Ectodermal cell (in vitro differentiated cells): ENCODE data around the gene CEACAM7. TPM values are rescaled to one million over a fixed set of nuclear protein-coding genes. Genes with fewer than 3 reads are reported as not detected.

Source experiments
- H3K27ac ChIP-seq: 2 replicates; pipeline ENCODE4 v1.7.0; 2013; ENCODE audit warnings: mild to moderate bottlenecking, low read depth, low read length; ENCODE audit not compliant: insufficient read depth, poor library complexity, severe bottlenecking
- H3K27me3 ChIP-seq: 2 replicates; pipeline ENCODE4 v1.7.0; 2013; ENCODE audit warnings: mild to moderate bottlenecking, low read length; ENCODE audit not compliant: insufficient read depth, control insufficient read depth, poor library complexity, severe bottlenecking
- H3K36me3 ChIP-seq: one replicate; pipeline ENCODE4 v1.7.0; 2013; ENCODE audit warnings: low read length; ENCODE audit not compliant: control insufficient read depth, insufficient read depth
- H3K4me1 ChIP-seq: one replicate; pipeline ENCODE4 v1.7.0; 2013; ENCODE audit warnings: low read length; ENCODE audit not compliant: control insufficient read depth, insufficient read depth
- H3K4me3 ChIP-seq: 2 replicates; pipeline ENCODE4 v1.7.0; 2013; ENCODE audit warnings: low read depth, low read length, control low read depth; ENCODE audit not compliant: insufficient read depth
- H3K9me3 ChIP-seq: 2 replicates; pipeline ENCODE4 v1.7.0; 2013; ENCODE audit warnings: mild to moderate bottlenecking, low read length, moderate library complexity; ENCODE audit not compliant: control insufficient read depth
- WGBS, 2 experiments: methylation state at CpG; one replicate each; pipeline ENCODE4 v1.1.7; 2013; ENCODE audit warnings: missing lambda C conversion rate in 2 of 2; 5-methylcytosine and 5-hydroxymethylcytosine counted together
- polyA plus RNA-seq, 4 experiments: library from polyadenylated mRNA; stranded (reverse); fragments of 50-300 nt; gene quantifications; one replicate each; pipeline ENCODE4 v1.2.3, GENCODE V29; 2013

Gene CEACAM7
- polyA plus RNA-seq (2013, experiment 1 of 4), result 0.15 TPM
- not detected for polyA plus RNA-seq (2013, experiment 2 of 4)
- polyA plus RNA-seq (2013, experiment 3 of 4), result not detected
- 0.08 TPM for polyA plus RNA-seq (2013, experiment 4 of 4)

GRCh38 chr19:41688098-41688497 is at the start of gene CEACAM7:
Gene CEACAM7, minus strand, starts transcription at chr19:41688270. Its CDS starts 105 bp downstream, at chr19:41688165.
- 37 to 51% methylated on average over 1 of the region's 1 CpG for WGBS, 2 experiments
- Histone ChIP-seq H3K27ac (no peak within 1 kb of the TSS), H3K36me3 (no peaks in the 10 kb centered on the region), H3K4me1 (no peaks in the 10 kb centered on the region), H3K4me3 (no peak within 1 kb of the TSS), H3K9me3 (no peaks in the 10 kb centered on the region), H3K27me3 (peaks cover 5% of the 10 kb centered on the region)

DNA sequence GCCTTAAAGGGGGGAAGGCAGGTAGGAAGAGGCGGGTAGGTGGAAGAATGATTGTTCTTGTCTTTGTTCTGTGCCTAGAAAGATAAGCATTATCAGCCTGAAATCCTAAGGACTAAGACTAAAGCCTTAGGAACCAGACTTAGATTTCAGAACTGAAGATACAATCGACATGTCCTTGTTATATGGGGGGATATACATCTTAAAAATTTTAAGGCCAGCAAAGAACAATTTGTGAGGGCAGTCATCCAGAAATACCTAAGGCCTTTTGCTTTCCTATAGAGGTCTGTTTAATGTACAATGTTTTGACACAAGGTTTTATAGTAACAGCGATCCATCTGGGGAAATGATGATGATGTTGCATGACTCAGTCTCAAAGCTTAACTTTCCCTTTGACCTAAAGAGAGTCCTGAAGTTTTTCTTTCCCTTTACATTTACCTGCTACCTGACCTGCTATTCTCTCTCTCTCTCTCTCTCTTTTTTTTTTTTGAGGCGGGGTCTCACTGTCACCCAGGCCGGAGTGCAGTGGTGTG is 47.1 kb upstream of the CEACAM7 start:
- H3K9me3 ChIP-seq, result no peaks in the 10 kb centered on the region
- no peaks in the 10 kb centered on the region for H3K27me3 ChIP-seq
- no peak overlapping the region for H3K27ac ChIP-seq
- H3K4me1 ChIP-seq, result no peaks in the 10 kb centered on the region
- H3K4me3 ChIP-seq, result no peak overlapping the region
- whole genome bisulfite sequencing, 2 experiments, result 71 to 79% methylated on average over 5 of the region's 5 CpGs
- no peaks in the 10 kb centered on the region for H3K36me3 ChIP-seq

DNA sequence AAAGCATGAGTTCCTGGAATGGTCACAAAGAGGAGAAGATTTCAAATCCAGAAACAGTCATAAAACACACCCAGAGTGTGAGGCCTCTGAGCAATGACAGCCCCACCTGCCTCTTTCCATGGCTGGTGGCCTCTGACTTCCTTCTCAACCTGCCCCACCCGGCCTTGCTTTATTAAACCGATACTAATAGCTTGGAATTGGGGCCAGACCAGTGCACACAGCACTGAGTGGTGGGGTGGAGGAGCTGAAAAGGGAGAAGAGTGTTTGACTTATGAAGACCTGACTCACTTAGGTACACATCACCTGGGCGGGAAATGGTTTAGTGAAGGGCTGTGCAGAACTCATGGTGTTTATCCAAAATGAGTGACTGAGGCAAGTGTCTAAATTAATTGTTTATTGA is 46.5 kb upstream of the CEACAM7 start:
- no peak overlapping the region for H3K4me3 ChIP-seq
- no peaks in the 10 kb centered on the region for H3K4me1 ChIP-seq
- WGBS, 2 experiments, result 84 to 86% methylated on average over 3 of the region's 3 CpGs
- H3K27me3 ChIP-seq, result no peaks in the 10 kb centered on the region
- H3K9me3 ChIP-seq, result no peaks in the 10 kb centered on the region
- no peak overlapping the region for H3K27ac ChIP-seq
- no peaks in the 10 kb centered on the region for H3K36me3 ChIP-seq

GRCh38 chr19:41734156-41734555 is 46.1 kb upstream of the CEACAM7 start:
- Histone ChIP-seq H3K4me3 (no peak overlapping the region), H3K27ac (no peak overlapping the region), H3K9me3 (no peaks in the 10 kb centered on the region), H3K27me3 (no peaks in the 10 kb centered on the region), H3K36me3 (no peaks in the 10 kb centered on the region), H3K4me1 (no peaks in the 10 kb centered on the region)
- WGBS, 2 experiments, result 75 to 76% methylated on average over 4 of the region's 4 CpGs

- 42 to 49% methylated on average over 5 of the region's 5 CpGs for WGBS, 2 experiments
- H3K27ac ChIP-seq, result no peak overlapping the region
- H3K4me1 ChIP-seq, result no peaks in the 10 kb centered on the region
- H3K27me3 ChIP-seq, result no peaks in the 10 kb centered on the region
- H3K36me3 ChIP-seq, result no peaks in the 10 kb centered on the region
- no peaks in the 10 kb centered on the region for H3K9me3 ChIP-seq
- H3K4me3 ChIP-seq, result no peak overlapping the region
These were observed 38.4 kb upstream of the CEACAM7 start for GRCh38 chr19:41726493-41726892.

- Histone ChIP-seq H3K9me3 (no peaks in the 10 kb centered on the region), H3K4me3 (no peak overlapping the region), H3K4me1 (no peaks in the 10 kb centered on the region), H3K27ac (no peak overlapping the region), H3K27me3 (peaks cover 6% of the 10 kb centered on the region), H3K36me3 (no peaks in the 10 kb centered on the region)
- 86 to 90% methylated on average over 3 of the region's 3 CpGs for WGBS, 2 experiments
These were observed 32.0 kb upstream of the CEACAM7 start for GRCh38 chr19:41720103-41720502.

DNA sequence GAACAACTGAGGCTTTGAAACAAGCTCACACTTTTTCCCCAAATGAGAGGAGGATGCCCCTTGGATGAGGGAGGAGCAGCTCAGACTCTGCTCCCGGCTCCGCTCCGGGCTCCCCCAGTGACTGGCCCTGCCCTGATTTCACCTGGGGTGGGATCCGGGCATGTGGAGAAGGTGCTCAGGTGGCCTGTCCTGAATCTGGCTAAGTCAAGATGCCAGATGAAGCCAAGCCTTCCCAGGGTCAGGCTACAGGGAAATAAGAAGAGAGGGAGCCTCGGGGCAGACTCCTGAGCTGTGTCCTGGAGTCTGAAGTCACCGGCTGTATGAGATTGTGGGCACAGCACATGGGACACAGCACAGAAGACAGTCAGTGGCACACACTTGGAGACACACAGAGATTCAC is 30.7 kb upstream of the CEACAM7 start:
- WGBS, 2 experiments, result 84 to 86% methylated on average over 6 of the region's 6 CpGs
- Histone ChIP-seq H3K27ac (no peak overlapping the region), H3K9me3 (no peaks in the 10 kb centered on the region), H3K36me3 (no peaks in the 10 kb centered on the region), H3K4me3 (no peak overlapping the region), H3K27me3 (peaks cover 6% of the 10 kb centered on the region), H3K4me1 (no peaks in the 10 kb centered on the region)

DNA sequence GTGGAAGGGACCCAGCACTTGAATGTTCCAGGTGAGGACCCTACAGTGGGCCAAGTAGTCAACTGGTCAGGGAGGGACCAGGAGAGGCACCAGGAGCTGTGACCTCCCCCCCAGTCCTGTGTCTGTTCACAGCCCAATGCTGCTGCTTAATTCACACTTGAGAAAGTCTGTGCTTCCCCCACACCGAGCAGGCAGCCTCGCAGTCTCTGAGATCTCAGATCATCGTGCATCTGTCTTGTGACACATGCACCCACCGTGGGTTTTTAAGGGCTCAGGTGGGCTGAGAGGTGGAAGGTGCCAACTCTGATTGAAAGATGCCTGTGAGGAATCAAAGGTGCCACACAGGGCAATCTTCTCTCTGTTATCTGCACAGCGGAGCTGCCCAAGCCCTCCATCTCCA is 26.5 kb upstream of the CEACAM7 start:
- peaks cover 9% of the 10 kb centered on the region for H3K27me3 ChIP-seq
- no peaks in the 10 kb centered on the region for H3K4me1 ChIP-seq
- H3K9me3 ChIP-seq, result no peaks in the 10 kb centered on the region
- no peaks in the 10 kb centered on the region for H3K36me3 ChIP-seq
- WGBS, 2 experiments, result 78 to 80% methylated on average over 5 of the region's 5 CpGs
- no peak overlapping the region for H3K4me3 ChIP-seq
- no peak overlapping the region for H3K27ac ChIP-seq

DNA sequence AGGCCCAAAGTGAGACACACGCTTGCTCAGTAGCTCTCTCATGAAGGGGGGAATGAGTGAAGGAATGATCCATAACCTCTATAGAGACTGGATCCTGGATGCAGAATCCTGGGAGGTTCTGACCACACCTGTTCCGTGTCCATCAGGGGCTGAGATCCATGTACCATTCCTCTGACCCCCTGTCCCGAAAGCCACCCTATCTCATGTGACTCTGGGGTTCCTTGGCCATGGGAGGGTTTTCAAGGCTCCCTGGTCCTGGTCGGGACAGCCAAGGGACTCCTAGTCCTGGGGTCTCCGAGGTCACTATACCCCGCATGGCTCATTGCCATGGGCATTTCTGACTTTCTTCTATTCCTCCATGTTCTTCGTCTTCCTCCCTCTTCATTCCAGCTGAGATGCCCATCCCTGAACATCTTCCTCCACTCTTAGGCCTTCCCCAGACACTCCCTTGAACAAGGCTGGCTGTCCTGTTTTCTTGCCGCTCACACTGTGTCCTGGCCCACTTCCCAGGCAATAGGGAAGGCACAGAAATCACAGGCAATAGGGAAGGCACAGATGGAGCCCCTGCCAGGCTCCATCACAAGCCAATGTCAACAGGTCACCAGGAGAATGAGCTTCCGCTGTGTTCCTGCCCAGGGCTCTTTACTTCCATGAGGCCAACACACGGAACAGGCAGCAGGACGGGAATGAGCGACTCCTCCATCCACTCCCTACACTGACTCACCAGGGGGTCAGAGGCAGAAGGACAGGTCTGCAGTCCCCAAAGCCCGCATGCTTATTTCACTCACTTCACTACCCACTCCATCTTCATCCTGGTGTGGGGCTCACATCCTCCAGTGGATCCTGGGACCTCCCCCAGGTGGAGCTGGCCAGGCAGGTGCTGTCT is 23.5 kb upstream of the CEACAM7 start:
- no peaks in the 10 kb centered on the region for H3K36me3 ChIP-seq
- no peaks in the 10 kb centered on the region for H3K9me3 ChIP-seq
- no peak overlapping the region for H3K4me3 ChIP-seq
- H3K27me3 ChIP-seq, result peaks cover 6% of the 10 kb centered on the region
- H3K27ac ChIP-seq, result no peak overlapping the region
- H3K4me1 ChIP-seq, result no peaks in the 10 kb centered on the region
- WGBS, 2 experiments, result 77 to 80% methylated on average over 13 of the region's 13 CpGs

- no peaks in the 10 kb centered on the region for H3K9me3 ChIP-seq
- no peaks in the 10 kb centered on the region for H3K4me1 ChIP-seq
- H3K27ac ChIP-seq, result no peak overlapping the region
- H3K4me3 ChIP-seq, result no peak overlapping the region
- no peaks in the 10 kb centered on the region for H3K36me3 ChIP-seq
- peaks cover 3% of the 10 kb centered on the region for H3K27me3 ChIP-seq
- WGBS, 2 experiments, result 82 to 84% methylated on average over 8 of the region's 8 CpGs
These were observed 22.0 kb upstream of the CEACAM7 start for GRCh38 chr19:41709951-41710645.
